Activated naive CD4-positive, alpha-beta T cell treated with anti-CD3 and anti-CD28 coated beads for 36 hours (primary cell): ENCODE results near the gene DELE1. TPM values are rescaled to one million over a fixed set of nuclear protein-coding genes. Genes with fewer than 3 reads are reported as not detected.

ENCODE experiments used
- CTCF ChIA-PET: fragments of 350-600 bp; sonication (Branson Sonifier 250); formaldehyde crosslinking; loops from one replicate; lab custom pipeline; 2021; ENCODE audit warnings: antibody characterized with exemption; lab: Charles Lee
- DNase-seq: peaks from one replicate; pipeline ENCODE4 v3.0.0-alpha.2; 2020
- H3K27ac Mint-ChIP-seq: one replicate; pipeline ENCODE4 v1.8.0; 2021; ENCODE audit warnings: mild to moderate bottlenecking, mixed read lengths
- H3K27me3 Mint-ChIP-seq: one replicate; pipeline ENCODE4 v1.8.0; 2021; ENCODE audit warnings: low read depth, mixed read lengths
- H3K36me3 Mint-ChIP-seq: one replicate; pipeline ENCODE4 v1.8.0; 2021; ENCODE audit warnings: low read depth, mixed read lengths
- H3K4me1 Mint-ChIP-seq: one replicate; pipeline ENCODE4 v1.8.0; 2021; ENCODE audit warnings: low read depth, mixed read lengths
- H3K4me3 Mint-ChIP-seq: one replicate; pipeline ENCODE4 v1.8.0; 2021; ENCODE audit warnings: mild to moderate bottlenecking, moderate library complexity, mixed read lengths
- H3K9me3 Mint-ChIP-seq: one replicate; pipeline ENCODE4 v1.8.0; 2021; ENCODE audit warnings: mixed read lengths
- intact Hi-C: fragments of 100-400 bp; cut with micrococcal nuclease; formaldehyde crosslinking; loops from one replicate; pipeline ENCODE4 v1.15.1; 2023
- total RNA-seq, 2 experiments: library from RNA; stranded (reverse); gene quantifications; one replicate each; pipeline ENCODE4 v1.2.3, GENCODE V29; 2021

The DELE1 gene
- total RNA-seq, 2 experiments from 2014 or later: 48.0 to 50.6 TPM

- DNase-seq: no peak
- no peaks in the 10 kb centered on the region for H3K27me3 Mint-ChIP-seq
- no peaks in the 10 kb centered on the region for H3K9me3 Mint-ChIP-seq
- no peak overlapping the region for H3K4me3 Mint-ChIP-seq
- CTCF ChIA-PET: interaction anchor here (0.6 to 6.7 kb wide), 45 partner anchors 9 to 439 kb away, joined by 3 to 134 read pairs (median 7); partner anchors contain the start of genes ARAP3, DELE1, FCHSD1 and PCDH1
- no peaks in the 10 kb centered on the region for H3K36me3 Mint-ChIP-seq
- intact Hi-C loops: loop anchor here (2.0 kb wide), 1 partner anchor 113 kb away; no protein-coding TSS in a partner anchor
- peaks cover 38% of the 10 kb centered on the region for H3K4me1 Mint-ChIP-seq
- H3K27ac Mint-ChIP-seq: no peak overlapping the region
Measured at GRCh38 chr5:141961466-141961865, 37.8 kb downstream of the DELE1 start.

- intact Hi-C loops: no loop called here
- no peaks in the 10 kb centered on the region for H3K27me3 Mint-ChIP-seq
- H3K9me3 Mint-ChIP-seq: no peaks in the 10 kb centered on the region
- H3K4me1 Mint-ChIP-seq: peaks cover 30% of the 10 kb centered on the region
- DNase-seq: no peak
- H3K4me3 Mint-ChIP-seq: no peak overlapping the region
- no peaks in the 10 kb centered on the region for H3K36me3 Mint-ChIP-seq
- no peak overlapping the region for H3K27ac Mint-ChIP-seq
- CTCF ChIA-PET: interaction anchor here (0.6 to 1.4 kb wide), 4 partner anchors 85 to 306 kb away, joined by 3 to 13 read pairs (median 5); partner anchors contain the start of gene PCDH1
Measured at GRCh38 chr5:141963701-141964100, 40.0 kb downstream of the DELE1 start.

- Mint-ChIP-seq H3K4me1 (peaks cover 25% of the 10 kb centered on the region), H3K36me3 (peaks cover 1% of the 10 kb centered on the region), H3K4me3 (no peak overlapping the region), H3K9me3 (no peaks in the 10 kb centered on the region), H3K27ac (peak overlapping the region; percentile 33), H3K27me3 (no peaks in the 10 kb centered on the region)
- intact Hi-C loops: no loop called here
- DNase-seq: no peak
- CTCF ChIA-PET: interaction anchor here (0.7 to 5.2 kb wide), 2 partner anchors 183 to 273 kb away, joined by 3 to 23 read pairs; no protein-coding TSS in a partner anchor
Measured at GRCh38 chr5:141965071-141965470, 41.4 kb downstream of the DELE1 start.

- CTCF ChIA-PET: interaction anchor here (5.2 to 7.3 kb wide), 2 partner anchors 7 to 274 kb away, joined by 23 to 115 read pairs; partner anchors contain the start of gene PCDH12
Measured at GRCh38 chr5:141966275-141966962, 42.7 kb downstream of the DELE1 start.

GRCh38 chr5:141966963-141967333 lies 43.3 kb downstream of the DELE1 start:
- H3K4me3 Mint-ChIP-seq: no peak overlapping the region
- H3K9me3 Mint-ChIP-seq: no peaks in the 10 kb centered on the region
- H3K27me3 Mint-ChIP-seq: no peaks in the 10 kb centered on the region
- intact Hi-C loops: no loop called here
- H3K4me1 Mint-ChIP-seq: peaks cover 22% of the 10 kb centered on the region
- peaks cover 6% of the 10 kb centered on the region for H3K36me3 Mint-ChIP-seq
- no peak for DNase-seq
- H3K27ac Mint-ChIP-seq: no peak overlapping the region
- CTCF ChIA-PET: interaction anchor here (1.6 to 7.3 kb wide), 4 partner anchors 8 to 275 kb away, joined by 4 to 115 read pairs (median 18); partner anchors contain the start of gene PCDH12

More at GRCh38 chr5:141966275-141966962, 42.7 kb downstream of the DELE1 start:
- Mint-ChIP-seq H3K36me3 (peaks cover 4% of the 10 kb centered on the region), H3K4me3 (no peak overlapping the region), H3K4me1 (peaks cover 21% of the 10 kb centered on the region), H3K27me3 (no peaks in the 10 kb centered on the region), H3K9me3 (no peaks in the 10 kb centered on the region), H3K27ac (no peak overlapping the region)
- intact Hi-C loops: no loop called here
- no peak for DNase-seq

GRCh38 chr5:141968914-141969608 lies 45.4 kb downstream of the DELE1 start, which contains the start of gene RNF14:
Gene RNF14 (plus strand): TSS chr5:141969105. CDS start chr5:141973589, 4,484 bp downstream.
- peak; percentile 96 for DNase-seq
- CTCF ChIA-PET: interaction anchor here (0.6 to 7.3 kb wide), 32 partner anchors 9 to 734 kb away, joined by 3 to 115 read pairs (median 6); partner anchors contain the start of genes FCHSD1, GNPDA1, PCDH1 and PCDH12
- intact Hi-C loops: loop anchor here (1.0 to 2.0 kb wide), 6 partner anchors 38 to 276 kb away; partner anchors contain the start of gene DELE1
- Mint-ChIP-seq H3K4me3 (peak within 1 kb of the TSS; percentile 93), H3K36me3 (peaks cover 14% of the 10 kb centered on the region), H3K9me3 (no peaks in the 10 kb centered on the region), H3K27ac (peak within 1 kb of the TSS; percentile 91), H3K4me1 (peaks cover 37% of the 10 kb centered on the region), H3K27me3 (no peaks in the 10 kb centered on the region)

GRCh38 chr5:141969783-141970771 lies 46.4 kb downstream of the DELE1 start:
- H3K27ac Mint-ChIP-seq: peak overlapping the region; percentile 91

GRCh38 chr5:141973871-141974595 lies 50.4 kb downstream of the DELE1 start:
- peak overlapping the region; percentile 85 for H3K27ac Mint-ChIP-seq
- H3K4me1 Mint-ChIP-seq: peaks cover 46% of the 10 kb centered on the region
- CTCF ChIA-PET: interaction anchor here (2.3 to 7.3 kb wide), 2 partner anchors 15 to 27 kb away, joined by 4 to 115 read pairs; partner anchors contain the start of gene PCDH12
- peak overlapping the region; percentile 13 for H3K4me3 Mint-ChIP-seq
- DNase-seq: no peak
- no peaks in the 10 kb centered on the region for H3K27me3 Mint-ChIP-seq
- H3K36me3 Mint-ChIP-seq: peaks cover 31% of the 10 kb centered on the region
- no peaks in the 10 kb centered on the region for H3K9me3 Mint-ChIP-seq
- intact Hi-C loops: loop anchor here (1.0 kb wide), 2 partner anchors 33 to 41 kb away; no protein-coding TSS in a partner anchor

More at GRCh38 chr5:141969783-141970771, 46.4 kb downstream of the DELE1 start:
- Mint-ChIP-seq H3K4me3 (peak overlapping the region; percentile 93), H3K27me3 (no peaks in the 10 kb centered on the region), H3K36me3 (peaks cover 22% of the 10 kb centered on the region), H3K9me3 (no peaks in the 10 kb centered on the region), H3K4me1 (peaks cover 47% of the 10 kb centered on the region)
- CTCF ChIA-PET: interaction anchor here (0.6 to 7.3 kb wide), 26 partner anchors 7 to 319 kb away, joined by 3 to 115 read pairs (median 5); partner anchors contain the start of genes FCHSD1, GNPDA1, PCDH1 and PCDH12
- DNase-seq: no peak
- intact Hi-C loops: loop anchor here (1.0 to 2.0 kb wide), 6 partner anchors 37 to 277 kb away; partner anchors contain the start of gene DELE1

GRCh38 chr5:141976176-141976575 lies 52.5 kb downstream of the DELE1 start:
- H3K36me3 Mint-ChIP-seq: peaks cover 42% of the 10 kb centered on the region
- peaks cover 33% of the 10 kb centered on the region for H3K4me1 Mint-ChIP-seq
- CTCF ChIA-PET: interaction anchor here (0.5 to 2.7 kb wide), 10 partner anchors 8 to 242 kb away, joined by 3 to 16 read pairs (median 4); partner anchors contain the start of gene RNF14
- no peaks in the 10 kb centered on the region for H3K27me3 Mint-ChIP-seq
- H3K9me3 Mint-ChIP-seq: no peaks in the 10 kb centered on the region
- DNase-seq: no peak
- H3K4me3 Mint-ChIP-seq: no peak overlapping the region
- intact Hi-C loops: no loop called here
- H3K27ac Mint-ChIP-seq: no peak overlapping the region

- no peak overlapping the region for H3K4me3 Mint-ChIP-seq
- no peak overlapping the region for H3K27ac Mint-ChIP-seq
- no peaks in the 10 kb centered on the region for H3K27me3 Mint-ChIP-seq
- DNase-seq: no peak
- intact Hi-C loops: no loop called here
- H3K36me3 Mint-ChIP-seq: peaks cover 39% of the 10 kb centered on the region
- peaks cover 23% of the 10 kb centered on the region for H3K4me1 Mint-ChIP-seq
- CTCF ChIA-PET: interaction anchor here (0.5 to 3.1 kb wide), 7 partner anchors 10 to 1302 kb away, joined by 3 to 15 read pairs (median 3); partner anchors contain the start of gene RNF14
- H3K9me3 Mint-ChIP-seq: no peaks in the 10 kb centered on the region
Measured at GRCh38 chr5:141978389-141978788, 54.7 kb downstream of the DELE1 start.
